ENCODE measurements around the gene BRSK2. TPM values are rescaled to one million over a fixed set of nuclear protein-coding genes. Genes with fewer than 3 reads are reported as not detected.

BRSK2 gene
- total RNA-seq, 1 donor from 2014 or later, result 59.9 TPM

DNA sequence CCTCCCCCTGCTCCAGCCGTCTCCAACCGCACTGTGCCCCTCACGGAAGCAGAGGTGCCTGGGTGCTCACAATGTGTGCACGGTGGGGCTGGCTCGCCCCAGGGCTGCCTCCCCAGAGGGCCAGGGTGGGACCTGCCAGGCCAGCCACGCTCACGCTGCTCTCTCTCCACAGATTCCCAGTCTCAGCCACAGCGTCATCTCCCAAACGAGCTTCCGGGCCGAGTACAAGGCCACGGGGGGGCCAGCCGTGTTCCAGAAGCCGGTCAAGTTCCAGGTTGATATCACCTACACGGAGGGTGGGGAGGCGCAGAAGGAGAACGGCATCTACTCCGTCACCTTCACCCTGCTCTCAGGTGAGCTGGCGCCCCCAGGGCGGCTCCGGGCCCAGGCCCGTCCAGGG is 66.4 kb downstream of the BRSK2 start:
- no peak overlapping the region for H3K27ac Mint-ChIP-seq (ENCODE audit: unreplicated experiment)
- H3K9me3 Mint-ChIP-seq, result no peaks in the 10 kb centered on the region
- no peaks in the 10 kb centered on the region for H3K36me3 Mint-ChIP-seq (ENCODE audit: low read depth)
- H3K4me1 Mint-ChIP-seq, result no peaks in the 10 kb centered on the region
- no peaks in the 10 kb centered on the region for H3K27me3 Mint-ChIP-seq (ENCODE audit: low read depth)
- DNase-seq (ENCODE audit: low read depth, low spot score), result no peak
- TF ChIP-seq, protein P1, sequence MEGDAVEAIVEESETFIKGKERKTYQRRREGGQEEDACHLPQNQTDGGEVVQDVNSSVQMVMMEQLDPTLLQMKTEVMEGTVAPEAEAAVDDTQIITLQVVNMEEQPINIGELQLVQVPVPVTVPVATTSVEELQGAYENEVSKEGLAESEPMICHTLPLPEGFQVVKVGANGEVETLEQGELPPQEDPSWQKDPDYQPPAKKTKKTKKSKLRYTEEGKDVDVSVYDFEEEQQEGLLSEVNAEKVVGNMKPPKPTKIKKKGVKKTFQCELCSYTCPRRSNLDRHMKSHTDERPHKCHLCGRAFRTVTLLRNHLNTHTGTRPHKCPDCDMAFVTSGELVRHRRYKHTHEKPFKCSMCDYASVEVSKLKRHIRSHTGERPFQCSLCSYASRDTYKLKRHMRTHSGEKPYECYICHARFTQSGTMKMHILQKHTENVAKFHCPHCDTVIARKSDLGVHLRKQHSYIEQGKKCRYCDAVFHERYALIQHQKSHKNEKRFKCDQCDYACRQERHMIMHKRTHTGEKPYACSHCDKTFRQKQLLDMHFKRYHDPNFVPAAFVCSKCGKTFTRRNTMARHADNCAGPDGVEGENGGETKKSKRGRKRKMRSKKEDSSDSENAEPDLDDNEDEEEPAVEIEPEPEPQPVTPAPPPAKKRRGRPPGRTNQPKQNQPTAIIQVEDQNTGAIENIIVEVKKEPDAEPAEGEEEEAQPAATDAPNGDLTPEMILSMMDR (conservative IDR thresholded peaks at IDR 0.05), result no peak
- H3K4me3 Mint-ChIP-seq, result no peak overlapping the region

DNA sequence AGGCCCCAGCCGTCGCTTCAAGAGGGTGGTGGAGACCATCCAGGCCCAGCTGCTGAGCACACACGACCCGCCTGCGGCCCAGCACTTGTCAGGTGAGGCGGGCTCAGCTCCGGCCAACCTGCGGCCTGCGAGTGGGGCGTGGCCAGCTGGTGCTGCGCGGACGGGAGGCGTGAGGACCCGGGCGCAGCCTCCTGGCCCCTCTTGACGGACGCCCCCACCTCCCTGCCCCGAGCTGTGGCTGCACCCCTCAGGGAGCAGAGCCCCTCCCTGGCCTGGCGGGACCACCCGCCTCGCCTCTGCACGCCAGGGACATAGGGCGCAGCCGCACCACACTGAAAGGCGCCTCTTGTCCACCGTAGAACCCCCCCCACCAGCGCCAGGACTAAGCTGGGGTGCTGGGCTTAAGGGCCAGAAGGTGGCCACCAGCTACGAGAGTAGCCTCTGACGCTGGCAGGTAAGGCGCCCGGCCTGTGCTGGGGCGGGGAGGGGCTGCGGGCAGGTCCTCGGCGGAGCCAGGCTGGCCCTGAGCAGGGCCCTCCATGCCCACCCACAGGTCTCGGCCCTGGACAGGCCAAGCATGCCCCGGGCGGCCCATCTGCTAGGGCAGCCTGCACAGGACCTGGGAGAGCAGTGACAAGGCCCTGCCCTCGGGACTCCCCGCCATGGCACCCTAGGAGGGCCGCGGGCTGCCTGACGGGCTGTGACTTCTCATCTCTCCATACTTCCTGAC is 67.0 kb downstream of the BRSK2 start:
- TF ChIP-seq, protein P1 (conservative IDR thresholded peaks at IDR 0.05), result no peak
- no peak for DNase-seq (ENCODE audit: low read depth, low spot score)
- Mint-ChIP-seq H3K9me3 (no peaks in the 10 kb centered on the region), H3K4me1 (no peaks in the 10 kb centered on the region), H3K27ac (ENCODE audit: unreplicated experiment) (no peak overlapping the region), H3K4me3 (no peak overlapping the region), H3K27me3 (ENCODE audit: low read depth) (no peaks in the 10 kb centered on the region), H3K36me3 (ENCODE audit: low read depth) (no peaks in the 10 kb centered on the region)

DNA sequence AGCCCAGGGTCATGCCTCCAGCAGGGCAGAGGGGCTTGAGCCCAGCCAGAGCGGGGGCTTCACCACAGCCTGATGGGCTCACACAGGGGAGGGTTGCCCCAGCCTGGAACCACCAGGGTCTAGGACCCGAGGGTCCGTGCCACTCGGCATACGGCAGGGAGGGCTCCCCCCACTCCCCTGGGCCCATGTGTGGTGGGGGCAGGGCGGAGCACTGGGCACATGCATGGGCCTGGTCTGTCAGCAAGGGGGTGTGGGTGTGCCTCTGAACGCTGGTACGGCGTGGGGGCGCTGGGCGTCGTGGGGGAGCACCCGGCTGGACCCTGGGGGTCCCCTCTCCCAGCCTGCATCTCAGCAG is 67.6 kb downstream of the BRSK2 start:
- Mint-ChIP-seq H3K36me3 (ENCODE audit: low read depth) (no peaks in the 10 kb centered on the region), H3K4me3 (no peak overlapping the region), H3K27ac (ENCODE audit: unreplicated experiment) (no peak overlapping the region), H3K4me1 (no peaks in the 10 kb centered on the region), H3K27me3 (ENCODE audit: low read depth) (no peaks in the 10 kb centered on the region), H3K9me3 (no peaks in the 10 kb centered on the region)
- DNase-seq (ENCODE audit: low read depth, low spot score), result no peak
- TF ChIP-seq, protein P1 (conservative IDR thresholded peaks at IDR 0.05), result no peak

DNA sequence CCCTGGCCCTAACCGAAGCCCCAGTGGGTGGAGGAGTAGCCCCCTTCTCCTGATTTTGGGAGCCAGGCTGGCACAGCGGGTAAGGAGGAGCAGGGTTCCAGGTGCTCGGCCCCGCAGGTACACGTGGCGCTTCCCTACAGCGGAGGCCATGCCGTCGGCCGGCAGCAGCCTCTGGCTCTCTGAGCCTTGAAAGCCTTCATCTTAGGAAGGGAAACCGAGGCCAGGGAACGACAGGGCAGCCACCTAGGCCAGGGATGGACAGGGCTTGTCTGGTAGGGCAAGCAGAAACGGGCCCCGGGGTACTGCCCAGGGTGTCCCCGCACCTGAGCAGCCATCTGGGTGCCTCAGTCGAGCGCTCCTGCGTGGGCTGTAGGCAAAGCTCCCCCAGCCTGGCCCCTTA is 68.1 kb downstream of the BRSK2 start:
- no peaks in the 10 kb centered on the region for H3K4me1 Mint-ChIP-seq
- DNase-seq (ENCODE audit: low read depth, low spot score), result no peak
- TF ChIP-seq, protein P1 (conservative IDR thresholded peaks at IDR 0.05), result no peak
- H3K4me3 Mint-ChIP-seq, result no peak overlapping the region
- H3K27me3 Mint-ChIP-seq (ENCODE audit: low read depth), result no peaks in the 10 kb centered on the region
- H3K36me3 Mint-ChIP-seq (ENCODE audit: low read depth), result no peaks in the 10 kb centered on the region
- no peak overlapping the region for H3K27ac Mint-ChIP-seq (ENCODE audit: unreplicated experiment)
- no peaks in the 10 kb centered on the region for H3K9me3 Mint-ChIP-seq

DNA sequence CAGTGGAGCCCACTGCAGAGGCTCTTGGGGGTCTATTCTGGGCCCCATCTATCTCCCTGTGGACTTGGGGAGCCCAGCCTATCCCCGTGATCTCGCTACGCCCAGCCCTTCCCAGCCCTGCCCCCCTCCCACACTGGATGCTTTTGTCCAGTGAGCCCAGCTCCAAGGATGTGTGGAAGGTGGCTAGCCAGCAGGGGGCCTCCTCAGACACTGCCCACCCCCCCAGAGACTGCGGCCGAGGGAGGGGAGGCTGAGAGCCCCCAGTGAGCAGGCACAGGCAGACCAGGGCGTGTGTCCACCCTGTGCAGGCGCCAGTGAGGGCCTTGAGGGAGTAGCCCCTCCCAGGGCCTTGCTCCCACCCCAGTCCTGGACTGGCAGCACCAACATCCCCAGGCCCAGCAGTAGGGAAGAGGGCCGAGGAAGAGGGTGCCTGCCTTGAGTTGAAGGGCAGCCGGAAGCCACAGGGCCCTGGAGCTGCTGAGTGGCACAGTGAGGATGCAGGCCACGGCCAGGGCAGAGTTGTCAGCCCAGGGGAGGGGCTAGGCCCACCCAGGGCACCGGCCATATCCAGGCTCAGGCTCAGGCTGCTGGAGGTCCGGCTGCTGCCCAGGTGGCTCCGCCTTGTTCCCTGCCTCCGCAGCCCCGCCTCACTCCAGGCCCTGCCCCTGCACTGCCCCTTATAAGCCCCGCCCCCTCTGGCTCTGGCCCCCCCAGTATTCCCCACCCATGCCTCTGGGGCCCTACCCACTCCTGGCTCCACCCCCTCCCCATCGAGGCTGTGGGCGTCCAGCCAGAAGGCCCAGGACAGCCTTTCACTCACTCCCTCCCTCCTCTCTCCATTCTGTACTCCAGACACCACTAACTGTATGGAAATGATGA is 68.8 kb downstream of the BRSK2 start:
- TF ChIP-seq, protein P1 (conservative IDR thresholded peaks at IDR 0.05), result peak; percentile 36
- DNase-seq (ENCODE audit: low read depth, low spot score), result no peak
- Mint-ChIP-seq H3K4me1 (no peaks in the 10 kb centered on the region), H3K36me3 (ENCODE audit: low read depth) (no peaks in the 10 kb centered on the region), H3K27ac (ENCODE audit: unreplicated experiment) (no peak overlapping the region), H3K4me3 (no peak overlapping the region), H3K27me3 (ENCODE audit: low read depth) (no peaks in the 10 kb centered on the region), H3K9me3 (no peaks in the 10 kb centered on the region)
